Liver (tissue), 9 donors: ENCODE measurements around the gene CERT1. TPM values are rescaled to one million over a fixed set of nuclear protein-coding genes. Genes with fewer than 3 reads are reported as not detected.

ENCODE experiments used
- DNase-seq: peaks from one replicate; pipeline ENCODE4 v3.0.0-alpha.2; 2017; ENCODE audit warnings: low spot score
- H3K27ac ChIP-seq, 2 donors: one replicate each; pipeline ENCODE4 v1.7.0; 2013; ENCODE audit warnings: inconsistent platforms in 2 of 2, low read length in 2 of 2, control low read depth in 1 of 2, low read depth in 1 of 2, mild to moderate bottlenecking in 1 of 2
- H3K27me3 ChIP-seq, 4 donors: one replicate each; pipeline versions ENCODE4 v1.6.1 to v1.7.0; 2013; ENCODE audit warnings: low read length in 3 of 4, inconsistent platforms in 1 of 4, mild to moderate bottlenecking in 1 of 4, moderate library complexity in 1 of 4; ENCODE audit not compliant: control insufficient read depth in 4 of 4, insufficient read depth in 4 of 4
- H3K36me3 ChIP-seq, 4 donors: one replicate each; pipeline versions ENCODE4 v1.6.1 to v1.7.0; 2013; ENCODE audit warnings: low read length in 3 of 4, mild to moderate bottlenecking in 3 of 4, low read depth in 1 of 4, moderate library complexity in 1 of 4; ENCODE audit not compliant: control insufficient read depth in 4 of 4, insufficient read depth in 3 of 4
- H3K4me1 ChIP-seq, 4 donors: one replicate each; pipeline versions ENCODE4 v1.6.1 to v1.7.0; 2013; ENCODE audit warnings: low read length in 3 of 4, mild to moderate bottlenecking in 3 of 4, moderate library complexity in 1 of 4; ENCODE audit not compliant: control insufficient read depth in 4 of 4, insufficient read depth in 4 of 4
- H3K4me3 ChIP-seq, 3 donors: one replicate each; pipeline versions ENCODE4 v1.6.1 to v1.7.0; 2013; ENCODE audit warnings: low read length in 3 of 3, control low read depth in 1 of 3, low read depth in 1 of 3, mild to moderate bottlenecking in 1 of 3
- H3K9ac ChIP-seq, 2 donors: one replicate each; pipeline ENCODE4 v1.7.0; 2013; ENCODE audit warnings: low read length in 2 of 2, mild to moderate bottlenecking in 2 of 2, moderate library complexity in 2 of 2, control low read depth in 1 of 2, low read depth in 1 of 2
- H3K9me3 ChIP-seq, 4 donors: one replicate each; pipeline versions ENCODE4 v1.6.1 to v1.7.0; 2013; ENCODE audit warnings: low read length in 3 of 4; ENCODE audit not compliant: control insufficient read depth in 4 of 4
- CTCF ChIP-seq: fragments of 150-350 bp; IDR thresholded peaks from 2 replicates; pipeline ENCODE4 v1.5.1; 2017; ENCODE audit warnings: improper control_type of control experiment, low read depth, low read length; ENCODE audit not compliant: missing input control
- EGR1 ChIP-seq, 2 donors: IDR thresholded peaks; 2 replicates each; pipeline ENCODE4 v1.6.1; 2016 to 2018; ENCODE audit warnings: antibody characterized with exemption in 2 of 2, low read depth in 2 of 2
- FOXA1 ChIP-seq: IDR thresholded peaks from 2 replicates; pipeline ENCODE4 v1.6.1; 2016; ENCODE audit warnings: antibody characterized with exemption
- FOXA2 ChIP-seq: IDR thresholded peaks from 2 replicates; pipeline ENCODE4 v1.6.1; 2016; ENCODE audit warnings: antibody characterized with exemption
- GABPA ChIP-seq, 2 donors: IDR thresholded peaks in 1 of 2; conservative IDR thresholded peaks in 1 of 2; 2 replicates each; pipeline ENCODE4 v1.6.1; 2016; ENCODE audit warnings: antibody characterized with exemption in 2 of 2, mild to moderate bottlenecking in 1 of 2, moderate library complexity in 1 of 2
- HNF4A ChIP-seq, 2 donors: conservative IDR thresholded peaks; 2 replicates each; pipeline ENCODE4 v1.6.1; 2016; ENCODE audit warnings: antibody characterized with exemption in 2 of 2, mild to moderate bottlenecking in 2 of 2
- HNF4G ChIP-seq: IDR thresholded peaks from 2 replicates; pipeline ENCODE4 v1.6.1; 2016; ENCODE audit warnings: antibody characterized with exemption
- JUND ChIP-seq, 2 donors: IDR thresholded peaks; 2 replicates each; pipeline ENCODE4 v1.6.1; 2016; ENCODE audit warnings: antibody characterized with exemption in 2 of 2
- NR2F2 ChIP-seq: IDR thresholded peaks from 2 replicates; pipeline ENCODE4 v1.6.1; 2016; ENCODE audit warnings: antibody characterized with exemption
- RAD21 ChIP-seq, 2 donors: IDR thresholded peaks; 2 replicates each; pipeline ENCODE4 v1.6.1; 2016; ENCODE audit warnings: antibody characterized with exemption in 2 of 2, mild to moderate bottlenecking in 2 of 2
- RXRA ChIP-seq, 2 donors: IDR thresholded peaks; 2 replicates each; pipeline ENCODE4 v1.6.1; 2017 to 2018; ENCODE audit warnings: antibody characterized with exemption in 2 of 2, mild to moderate bottlenecking in 1 of 2
- SP1 ChIP-seq: IDR thresholded peaks from 2 replicates; pipeline ENCODE4 v1.6.1; 2018; ENCODE audit warnings: antibody characterized with exemption, mild to moderate bottlenecking
- TAF1 ChIP-seq: conservative IDR thresholded peaks from 2 replicates; pipeline ENCODE4 v1.6.1; 2016; ENCODE audit warnings: antibody characterized with exemption, mild to moderate bottlenecking
- YY1 ChIP-seq: IDR thresholded peaks from 2 replicates; pipeline ENCODE4 v1.6.1; 2016; ENCODE audit warnings: antibody characterized with exemption, mild to moderate bottlenecking
- WGBS: extraction: QIAGEN DNeasy Blood & Tissue Kit; methylation state at CpG from one replicate; pipeline ENCODE4 v1.1.7; 2013; 5-methylcytosine and 5-hydroxymethylcytosine counted together
- polyA plus RNA-seq, 2 donors: library from polyadenylated mRNA; stranded (reverse) in 1 of 2; unstranded in 1 of 2; fragments of 200-250 nt in 1 of 2; fragments of >200 nt in 1 of 2; fragmentation: Nextera tagmentation in 1 of 2; extraction: Ambion mirVana in 1 of 2; gene quantifications; one replicate each; pipeline versions ENCODE4 v1.2.1 to v1.2.3, GENCODE V29; 2013 to 2015
- total RNA-seq, 2 donors: library from RNA; depleted of rRNA; stranded (reverse); fragments of >200 nt; gene quantifications; one replicate each; pipeline ENCODE4 v1.2.3, GENCODE V29; 2014
- TF ChIP-seq, protein P1 (sequence below): IDR thresholded peaks from 2 replicates; pipeline ENCODE4 v1.6.1; 2016; ENCODE audit warnings: antibody characterized with exemption
- TF ChIP-seq, protein P2 (sequence below): IDR thresholded peaks from 2 replicates; pipeline ENCODE4 v1.6.1; 2016; ENCODE audit warnings: antibody characterized with exemption, mild to moderate bottlenecking
- TF ChIP-seq, protein P3 (sequence below): IDR thresholded peaks from 2 replicates; pipeline ENCODE4 v1.6.1; 2016; ENCODE audit warnings: antibody characterized with exemption
- TF ChIP-seq, protein P4 (sequence below): IDR thresholded peaks from 2 replicates; pipeline ENCODE4 v1.6.1; 2016; ENCODE audit warnings: antibody characterized with exemption
- donor health status: healthy.
- donor health status: healthy.
- donor health status: healthy.
- donor health status: healthy.
- donor health status: healthy.

Gene CERT1
- total and polyA plus RNA-seq, 4 donors: 11.4 to 25.1 (median 16.8) TPM

GRCh38 chr5:75363726-75364495, 147.5 kb downstream of the CERT1 start:
- Histone ChIP-seq H3K27me3 (no peaks in the 10 kb centered on the region), H3K9ac (no peak overlapping the region), H3K36me3 (peaks cover 2 to 26% (median 13%) of the 10 kb centered on the region in 4 donors), H3K4me1 (peaks cover 0 to 27% (median 21%) of the 10 kb centered on the region in 4 donors), H3K27ac (no peak overlapping the region), H3K4me3 (no peak overlapping the region), H3K9me3 (no peaks in the 10 kb centered on the region)
- DNase-seq: no peak
- 56% methylated on average over 8 of the region's 8 CpGs for WGBS
- peak in 1 of 2 donors; percentile 26 for TF ChIP-seq JUND (IDR thresholded peaks at IDR 0.05)
- TF ChIP-seq RAD21 (IDR thresholded peaks at IDR 0.05): peak; percentile 35 to 56
- peak; percentile 56 for TF ChIP-seq FOXA2
- no peak for TF ChIP-seq HNF4G
- TF ChIP-seq TAF1: no peak
- no peak for TF ChIP-seq CTCF
- TF ChIP-seq HNF4A (conservative IDR thresholded peaks at IDR 0.05): peak; percentile 64 to 75
- TF ChIP-seq, protein P1, sequence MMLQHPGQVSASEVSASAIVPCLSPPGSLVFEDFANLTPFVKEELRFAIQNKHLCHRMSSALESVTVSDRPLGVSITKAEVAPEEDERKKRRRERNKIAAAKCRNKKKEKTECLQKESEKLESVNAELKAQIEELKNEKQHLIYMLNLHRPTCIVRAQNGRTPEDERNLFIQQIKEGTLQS: peak; percentile 15
- TF ChIP-seq NR2F2: no peak
- TF ChIP-seq RXRA (IDR thresholded peaks at IDR 0.05): peak; percentile 89
- TF ChIP-seq FOXA1: no peak
- peak; percentile 55 for TF ChIP-seq SP1
- TF ChIP-seq GABPA (IDR thresholded peaks at IDR 0.05 in 1 of 2, conservative IDR thresholded peaks at IDR 0.05 in 1 of 2): peak in 1 of 2 donors; percentile 28
- TF ChIP-seq, protein P2, sequence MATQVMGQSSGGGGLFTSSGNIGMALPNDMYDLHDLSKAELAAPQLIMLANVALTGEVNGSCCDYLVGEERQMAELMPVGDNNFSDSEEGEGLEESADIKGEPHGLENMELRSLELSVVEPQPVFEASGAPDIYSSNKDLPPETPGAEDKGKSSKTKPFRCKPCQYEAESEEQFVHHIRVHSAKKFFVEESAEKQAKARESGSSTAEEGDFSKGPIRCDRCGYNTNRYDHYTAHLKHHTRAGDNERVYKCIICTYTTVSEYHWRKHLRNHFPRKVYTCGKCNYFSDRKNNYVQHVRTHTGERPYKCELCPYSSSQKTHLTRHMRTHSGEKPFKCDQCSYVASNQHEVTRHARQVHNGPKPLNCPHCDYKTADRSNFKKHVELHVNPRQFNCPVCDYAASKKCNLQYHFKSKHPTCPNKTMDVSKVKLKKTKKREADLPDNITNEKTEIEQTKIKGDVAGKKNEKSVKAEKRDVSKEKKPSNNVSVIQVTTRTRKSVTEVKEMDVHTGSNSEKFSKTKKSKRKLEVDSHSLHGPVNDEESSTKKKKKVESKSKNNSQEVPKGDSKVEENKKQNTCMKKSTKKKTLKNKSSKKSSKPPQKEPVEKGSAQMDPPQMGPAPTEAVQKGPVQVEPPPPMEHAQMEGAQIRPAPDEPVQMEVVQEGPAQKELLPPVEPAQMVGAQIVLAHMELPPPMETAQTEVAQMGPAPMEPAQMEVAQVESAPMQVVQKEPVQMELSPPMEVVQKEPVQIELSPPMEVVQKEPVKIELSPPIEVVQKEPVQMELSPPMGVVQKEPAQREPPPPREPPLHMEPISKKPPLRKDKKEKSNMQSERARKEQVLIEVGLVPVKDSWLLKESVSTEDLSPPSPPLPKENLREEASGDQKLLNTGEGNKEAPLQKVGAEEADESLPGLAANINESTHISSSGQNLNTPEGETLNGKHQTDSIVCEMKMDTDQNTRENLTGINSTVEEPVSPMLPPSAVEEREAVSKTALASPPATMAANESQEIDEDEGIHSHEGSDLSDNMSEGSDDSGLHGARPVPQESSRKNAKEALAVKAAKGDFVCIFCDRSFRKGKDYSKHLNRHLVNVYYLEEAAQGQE: peak; percentile 51
- TF ChIP-seq, protein P3, sequence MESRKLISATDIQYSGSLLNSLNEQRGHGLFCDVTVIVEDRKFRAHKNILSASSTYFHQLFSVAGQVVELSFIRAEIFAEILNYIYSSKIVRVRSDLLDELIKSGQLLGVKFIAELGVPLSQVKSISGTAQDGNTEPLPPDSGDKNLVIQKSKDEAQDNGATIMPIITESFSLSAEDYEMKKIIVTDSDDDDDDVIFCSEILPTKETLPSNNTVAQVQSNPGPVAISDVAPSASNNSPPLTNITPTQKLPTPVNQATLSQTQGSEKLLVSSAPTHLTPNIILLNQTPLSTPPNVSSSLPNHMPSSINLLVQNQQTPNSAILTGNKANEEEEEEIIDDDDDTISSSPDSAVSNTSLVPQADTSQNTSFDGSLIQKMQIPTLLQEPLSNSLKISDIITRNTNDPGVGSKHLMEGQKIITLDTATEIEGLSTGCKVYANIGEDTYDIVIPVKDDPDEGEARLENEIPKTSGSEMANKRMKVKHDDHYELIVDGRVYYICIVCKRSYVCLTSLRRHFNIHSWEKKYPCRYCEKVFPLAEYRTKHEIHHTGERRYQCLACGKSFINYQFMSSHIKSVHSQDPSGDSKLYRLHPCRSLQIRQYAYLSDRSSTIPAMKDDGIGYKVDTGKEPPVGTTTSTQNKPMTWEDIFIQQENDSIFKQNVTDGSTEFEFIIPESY: peak; percentile 50
- peak; percentile 52 for TF ChIP-seq YY1
- no peak for TF ChIP-seq EGR1 (IDR thresholded peaks at IDR 0.05; ENCODE audit: low read depth in 2 of 2)
- TF ChIP-seq, protein P4, sequence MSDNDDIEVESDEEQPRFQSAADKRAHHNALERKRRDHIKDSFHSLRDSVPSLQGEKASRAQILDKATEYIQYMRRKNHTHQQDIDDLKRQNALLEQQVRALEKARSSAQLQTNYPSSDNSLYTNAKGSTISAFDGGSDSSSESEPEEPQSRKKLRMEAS: peak; percentile 41
